HL-60/S4 treated with retinoic acid at 250 ng/mL for 4 days and 3 days (cell line): Measurements from ENCODE around the gene RNF34.

Experiments
- in situ Hi-C: fragments of 300-500 bp; cut with MboI; formaldehyde crosslinking; loops from 2 replicates; pipeline ENCODE4 v1.7.0; 2022; ENCODE audit warnings: low sequenced_read_pairs

The RNF34 gene

GRCh38 chr12:121436706-121437105 lies 36.8 kb downstream of the RNF34 start:
- in situ Hi-C loops, result no loop called here

- in situ Hi-C loops, result no loop called here
Observed at GRCh38 chr12:121438905-121439304, 39.0 kb downstream of the RNF34 start.

- in situ Hi-C loops, result no loop called here
Observed at GRCh38 chr12:121439715-121440114, 39.8 kb downstream of the RNF34 start.

GRCh38 chr12:121440768-121441167 lies 40.9 kb downstream of the RNF34 start:
- in situ Hi-C loops, result no loop called here

GRCh38 chr12:121441555-121441954 lies 41.6 kb downstream of the RNF34 start:
- in situ Hi-C loops, result no loop called here

- in situ Hi-C loops, result no loop called here
Observed at GRCh38 chr12:121442028-121442948, 42.4 kb downstream of the RNF34 start.

- in situ Hi-C loops, result no loop called here
Observed at GRCh38 chr12:121443193-121443870, 43.4 kb downstream of the RNF34 start.

- in situ Hi-C loops, result no loop called here
Observed at GRCh38 chr12:121443911-121444841, 44.3 kb downstream of the RNF34 start.

GRCh38 chr12:121444842-121445202 lies 44.9 kb downstream of the RNF34 start:
- in situ Hi-C loops, result no loop called here

- in situ Hi-C loops, result no loop called here
Observed at GRCh38 chr12:121446750-121447149, 46.8 kb downstream of the RNF34 start.

GRCh38 chr12:121448771-121449315 lies 48.9 kb downstream of the RNF34 start:
- in situ Hi-C loops, result no loop called here

- in situ Hi-C loops, result no loop called here
Observed at GRCh38 chr12:121451961-121452339, 52.0 kb downstream of the RNF34 start.

- in situ Hi-C loops, result no loop called here
Observed at GRCh38 chr12:121452340-121452984, 52.5 kb downstream of the RNF34 start.

- in situ Hi-C loops, result no loop called here
Observed at GRCh38 chr12:121452985-121453360, 53.1 kb downstream of the RNF34 start.

- in situ Hi-C loops, result no loop called here
Observed at GRCh38 chr12:121453629-121454028, 53.7 kb downstream of the RNF34 start.

GRCh38 chr12:121454921-121455320 lies 55.0 kb downstream of the RNF34 start:
- in situ Hi-C loops, result no loop called here

GRCh38 chr12:121455766-121456420 lies 56.0 kb downstream of the RNF34 start:
- in situ Hi-C loops, result no loop called here

GRCh38 chr12:121456551-121456950 lies 56.6 kb downstream of the RNF34 start:
- in situ Hi-C loops, result no loop called here

- in situ Hi-C loops, result no loop called here
Observed at GRCh38 chr12:121461048-121461447, 61.1 kb downstream of the RNF34 start.

- in situ Hi-C loops, result no loop called here
Observed at GRCh38 chr12:121464331-121464730, 64.4 kb downstream of the RNF34 start.
